Stimulated activated CD4-positive, alpha-beta T cell treated with anti-CD3 and anti-CD28 coated beads, Interleukin-4, amount 100 ng/mL, for 24 hours (primary cell): ENCODE data around the gene SWI5.

Experiments used
- DNase-seq: peaks from one replicate; pipeline ENCODE4 v3.0.0-alpha.2; 2020

The SWI5 gene

DNA sequence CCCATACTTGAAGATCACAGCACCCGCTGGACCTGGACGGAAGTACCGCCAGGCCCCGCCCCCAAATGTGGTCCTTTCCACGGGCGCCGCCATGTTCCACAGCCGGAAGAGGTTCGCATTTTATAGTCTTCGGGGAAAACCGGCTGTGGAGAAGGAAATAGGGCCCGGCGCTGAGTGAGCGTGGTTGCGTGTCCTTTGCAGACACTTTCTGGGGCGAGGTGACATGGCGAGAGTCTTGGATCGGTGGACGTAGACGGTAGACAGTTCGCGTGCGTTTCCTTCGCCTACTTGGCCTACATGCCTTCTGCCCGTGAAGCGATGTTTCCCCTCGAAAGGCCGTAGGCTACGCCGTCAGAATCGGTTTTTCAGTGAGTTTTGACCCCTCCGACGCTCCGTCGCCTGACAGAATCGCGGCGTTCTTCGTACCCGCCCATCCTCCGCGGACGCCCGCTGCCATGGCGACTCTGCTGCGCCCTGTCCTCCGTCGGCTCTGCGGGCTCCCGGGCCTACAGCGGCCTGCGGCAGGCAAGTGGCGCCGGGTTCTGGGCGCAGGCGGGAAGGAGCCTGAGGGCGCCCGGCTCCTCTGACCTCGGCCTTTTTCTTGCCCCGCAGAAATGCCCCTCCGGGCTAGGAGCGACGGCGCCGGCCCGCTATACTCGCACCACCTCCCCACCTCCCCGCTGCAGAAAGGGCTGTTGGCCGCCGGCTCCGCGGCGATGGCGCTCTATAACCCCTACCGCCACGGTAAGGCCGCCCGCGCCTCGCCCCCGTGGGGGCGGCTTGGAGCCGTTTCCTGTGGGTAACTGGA is 46.5 kb downstream of the SWI5 start, which contains the start of the genes COQ4 and TRUB2:
COQ4 (plus strand) TSS at position 436 of the 808 bp plus-strand sequence; CDS start at position 456, 20 bp downstream.
TRUB2 (minus strand) TSS at position 44 of the 808 bp plus-strand sequence; CDS start at position 5, 39 bp downstream.
- DNase-seq: peak; percentile 94

DNA sequence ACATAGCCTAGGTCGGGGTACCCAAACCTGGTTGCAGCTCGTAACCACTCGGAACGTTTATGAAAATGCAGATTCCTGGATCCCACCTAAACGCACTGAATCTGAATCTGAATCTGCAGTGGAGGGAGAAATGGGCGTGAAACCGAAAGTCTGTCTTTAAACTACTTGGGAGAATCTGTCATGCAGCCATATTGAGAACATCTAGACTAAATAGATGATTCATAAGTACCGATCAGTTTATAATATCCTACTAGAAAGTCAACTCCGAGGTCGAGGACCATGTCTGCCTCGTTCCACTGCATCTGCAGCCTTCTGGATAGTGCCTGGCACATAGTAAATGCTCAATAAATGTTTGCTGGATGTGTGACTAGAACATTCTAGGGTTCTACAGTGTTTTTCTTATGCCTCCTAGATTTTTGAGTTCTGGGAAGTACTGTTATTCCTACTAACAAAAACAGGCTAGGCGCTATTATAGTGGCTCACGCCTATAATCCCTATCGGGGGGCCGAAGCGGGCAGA is 47.2 kb downstream of the SWI5 start:
- DNase-seq: peak; percentile 57

DNA sequence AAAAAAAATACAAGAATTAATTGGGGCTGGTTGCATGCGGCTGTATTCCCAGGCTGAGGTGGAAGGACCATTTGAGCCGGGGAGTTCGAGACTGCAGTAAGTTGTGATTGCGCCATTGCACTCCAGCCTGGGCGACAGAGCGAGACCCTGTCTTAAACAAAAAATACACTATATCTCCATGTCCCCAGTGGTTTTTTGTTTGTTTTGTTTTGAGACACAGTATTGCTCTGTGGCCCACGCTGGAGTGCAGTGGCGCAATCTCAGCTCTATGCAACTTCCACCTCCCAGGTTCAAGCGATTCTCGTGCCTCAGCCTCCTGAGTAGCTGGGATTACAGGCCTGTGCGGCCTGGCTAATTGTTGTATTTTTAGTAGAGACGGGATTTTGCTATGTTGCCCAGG is 47.7 kb downstream of the SWI5 start:
- DNase-seq: no peak

DNA sequence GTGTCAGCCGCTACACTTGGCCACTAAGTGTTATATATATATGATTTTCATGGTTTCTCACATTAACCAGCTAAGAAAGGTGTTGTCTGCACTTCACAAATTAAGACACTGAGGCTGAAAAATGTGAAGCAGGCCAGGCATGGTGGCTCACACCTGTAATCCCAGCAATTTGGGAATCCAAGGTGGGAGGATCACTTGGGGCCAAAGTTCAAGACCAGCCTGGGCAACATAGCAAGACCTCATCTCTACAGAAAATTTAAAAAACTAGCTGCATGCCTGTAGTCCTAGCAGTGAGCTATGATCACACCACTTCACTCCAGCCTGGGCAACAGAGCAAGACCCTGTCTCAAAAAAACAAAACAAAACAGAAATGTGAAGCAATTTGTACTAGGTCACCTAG is 48.3 kb downstream of the SWI5 start:
- no peak for DNase-seq

DNA sequence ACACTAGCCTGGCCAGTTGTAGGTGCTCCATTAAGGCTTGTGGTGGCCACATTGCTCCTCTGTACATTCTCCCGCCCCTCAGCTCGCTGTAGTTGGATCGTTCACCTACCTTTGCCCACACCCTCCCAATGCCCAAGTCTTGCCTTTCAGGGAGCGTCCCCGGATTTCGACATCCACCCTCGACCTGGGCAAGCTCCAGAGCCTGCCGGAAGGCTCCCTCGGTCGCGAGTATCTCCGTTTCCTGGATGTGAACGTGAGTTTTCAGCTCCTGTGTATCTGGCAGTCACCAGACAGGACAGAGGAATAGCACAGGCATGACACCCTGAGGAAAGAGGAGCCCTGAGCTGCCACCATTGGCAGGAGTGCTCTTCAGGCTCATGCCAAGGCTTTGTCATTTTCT is 49.6 kb downstream of the SWI5 start:
- no peak for DNase-seq

DNA sequence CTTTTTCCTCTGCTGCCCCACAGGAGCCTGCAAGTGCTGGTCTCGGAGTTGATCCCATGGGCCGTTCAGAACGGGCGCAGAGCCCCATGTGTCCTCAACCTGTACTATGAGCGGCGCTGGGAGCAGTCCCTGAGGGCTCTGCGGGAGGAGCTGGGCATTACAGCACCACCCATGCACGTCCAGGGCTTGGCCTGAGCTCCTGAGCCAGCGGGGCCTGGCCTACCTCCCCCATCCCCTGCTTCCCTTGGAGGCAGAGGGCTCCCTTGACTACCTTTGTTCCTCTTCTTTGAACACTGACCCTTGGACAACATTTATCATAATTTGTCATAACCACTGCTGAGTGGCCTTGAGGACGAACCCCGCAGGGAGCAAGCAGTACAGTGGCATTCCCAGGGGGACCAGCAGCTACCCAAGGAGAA is 57.4 kb downstream of the SWI5 start:
- no peak for DNase-seq

DNA sequence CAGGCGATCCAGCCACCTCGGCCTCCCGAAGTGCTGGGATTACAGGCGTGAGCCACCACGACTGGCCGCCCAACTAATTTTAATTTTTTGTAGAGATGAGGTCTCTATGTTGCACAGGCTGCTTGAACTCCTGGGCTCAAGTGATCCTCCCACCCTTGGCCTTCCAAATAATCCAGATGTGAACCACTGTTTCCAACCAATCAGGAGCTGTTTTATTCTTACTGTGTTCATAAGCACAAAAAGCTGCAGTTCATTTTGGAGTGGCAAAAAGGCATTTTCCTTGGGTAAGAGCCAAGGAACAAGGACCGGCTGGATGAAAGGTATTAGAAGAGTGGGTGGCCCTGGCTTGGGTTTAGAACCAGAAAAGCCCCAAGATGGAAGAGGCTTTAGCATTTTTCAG is 59.1 kb downstream of the SWI5 start:
- no peak for DNase-seq

DNA sequence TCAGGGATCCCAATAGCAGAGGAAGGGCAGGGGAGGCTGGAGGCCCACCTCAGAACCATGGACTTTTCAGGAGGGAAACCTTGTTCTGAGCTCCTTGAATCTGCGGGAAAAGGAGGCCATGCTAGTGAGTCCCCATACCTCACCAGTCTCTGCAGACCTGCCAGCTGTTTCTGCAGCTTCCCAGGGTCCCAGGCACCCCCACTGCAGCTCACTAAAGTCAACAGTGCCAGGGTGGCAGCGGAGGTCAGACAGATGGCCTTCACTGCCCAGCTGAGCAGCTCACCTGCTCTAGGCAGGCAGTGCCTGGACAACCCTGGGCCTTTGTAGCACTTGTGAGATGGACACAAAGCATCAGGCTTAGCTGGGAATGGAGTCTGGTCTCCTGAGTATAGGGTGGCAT is 59.8 kb downstream of the SWI5 start:
- DNase-seq: no peak

DNA sequence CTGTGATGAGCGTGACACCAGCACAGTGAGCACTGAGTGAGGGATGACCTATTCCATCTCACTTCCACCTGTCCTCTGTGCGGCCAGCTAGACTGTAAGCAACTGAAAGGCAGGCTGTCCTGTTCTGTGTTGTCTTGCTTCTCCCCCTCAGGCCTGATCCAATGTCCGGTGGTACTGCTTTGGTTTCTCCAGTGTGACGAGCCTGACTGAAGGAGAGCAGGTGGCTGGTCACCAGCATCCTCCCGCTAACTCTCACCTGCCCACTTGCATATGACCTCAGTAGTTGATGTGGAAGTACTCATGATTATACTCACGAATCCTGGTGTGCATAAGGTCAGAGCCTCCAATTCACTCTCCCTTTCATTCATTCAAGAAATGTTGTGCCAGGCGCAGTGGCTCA is 61.9 kb downstream of the SWI5 start:
- DNase-seq: no peak
